T-helper 17 cell (primary cell): ENCODE data around the gene CASP4. TPM values are rescaled to one million over a fixed set of nuclear protein-coding genes. Genes with fewer than 3 reads are reported as not detected.
"Not testable (repeated sequence)": the region's sequence is repeated elsewhere in the genome, so short reads cannot be mapped to it uniquely, and the experiment has no call there.

Experiments used
- ATAC-seq: fragments of 150-1000 bp; cut with Tn5 transposase; 2 replicates; pipeline ENCODE4 v1.10.0; 2021; ENCODE audit warnings: mild to moderate bottlenecking, moderate library complexity
- DNase-seq, 3 donors: peaks; one replicate each; pipeline versions ENCODE4 v3.0.0 to v3.0.0-alpha.2; 2020 to 2021
- H3K9me3 ChIP-seq: one replicate; pipeline ENCODE4 v1.7.0; 2013; ENCODE audit warnings: low read length, mild to moderate bottlenecking; ENCODE audit not compliant: control insufficient read depth, poor library complexity, severe bottlenecking
- H3K27ac Mint-ChIP-seq: one replicate; pipeline ENCODE4 v1.8.0; 2022; ENCODE audit warnings: mild to moderate bottlenecking, moderate library complexity, mixed read lengths
- H3K27me3 Mint-ChIP-seq: one replicate; pipeline ENCODE4 v1.8.0; 2022; ENCODE audit warnings: mixed read lengths
- H3K36me3 Mint-ChIP-seq: one replicate; pipeline ENCODE4 v1.8.0; 2022; ENCODE audit warnings: low read depth, mixed read lengths
- H3K4me1 Mint-ChIP-seq: one replicate; pipeline ENCODE4 v1.8.0; 2022; ENCODE audit warnings: mild to moderate bottlenecking, mixed read lengths
- H3K4me3 Mint-ChIP-seq: one replicate; pipeline ENCODE4 v1.8.0; 2022; ENCODE audit warnings: mild to moderate bottlenecking, moderate library complexity, mixed read lengths
- total RNA-seq, 4 donors: library from RNA in 2 of 4; stranded (reverse) in 2 of 4; gene quantifications; one replicate each; pipeline ENCODE4 v1.2.3 and lab custom pipeline; 2022 to 2026

The CASP4 gene
- total RNA-seq, 2 donors from 2014 or later: 97.2 to 102 TPM

DNA sequence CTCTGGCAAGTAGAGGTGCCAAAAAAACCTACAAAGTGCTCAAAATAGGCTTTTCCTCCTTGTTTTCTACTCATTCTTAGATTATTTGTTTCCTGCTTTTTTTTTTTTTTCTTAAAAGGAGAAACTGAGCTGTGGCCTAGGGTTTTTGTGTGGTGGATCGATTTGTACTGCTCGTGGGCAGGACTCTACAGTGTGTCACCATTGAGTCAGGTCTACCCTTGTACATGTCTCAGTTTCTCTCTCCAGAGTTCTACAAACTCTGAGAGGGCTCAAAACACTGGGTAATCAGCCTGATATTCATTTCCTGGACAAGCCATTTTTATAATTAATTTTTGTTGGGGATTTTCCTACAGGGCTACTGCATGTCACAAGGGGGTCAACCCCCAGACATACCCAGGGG is 5.2 kb upstream of the CASP4 start:
- ATAC-seq: no peak
- no peaks in the 10 kb centered on the region for H3K27me3 Mint-ChIP-seq
- no peak overlapping the region for H3K27ac Mint-ChIP-seq
- DNase-seq: no peak
- no peaks in the 10 kb centered on the region for H3K9me3 ChIP-seq
- peaks cover 2% of the 10 kb centered on the region for H3K4me1 Mint-ChIP-seq
- no peak overlapping the region for H3K4me3 Mint-ChIP-seq
- no peaks in the 10 kb centered on the region for H3K36me3 Mint-ChIP-seq

DNA sequence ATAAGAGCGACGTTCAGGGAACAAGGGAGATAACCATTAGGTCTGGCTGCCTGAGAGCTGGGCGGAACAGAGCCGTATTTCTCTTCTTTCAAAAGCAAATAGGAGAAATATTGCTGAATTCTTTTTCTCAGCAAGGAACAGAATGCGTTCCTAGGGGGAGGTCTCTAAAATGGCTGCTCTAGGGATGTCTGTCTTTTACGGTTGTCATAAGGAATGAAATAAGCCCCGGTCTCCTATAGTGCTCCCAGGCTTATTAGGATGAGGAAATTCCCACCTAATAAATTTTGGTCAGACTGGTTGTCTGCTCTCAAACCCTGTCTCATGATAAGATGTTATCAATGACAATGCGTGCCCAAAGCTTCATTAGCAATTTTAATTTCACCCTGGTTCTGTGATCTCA is 4.5 kb upstream of the CASP4 start:
- H3K9me3 ChIP-seq, H3K36me3 Mint-ChIP-seq, DNase-seq, ATAC-seq, H3K4me1 Mint-ChIP-seq, H3K27me3 Mint-ChIP-seq, H3K27ac Mint-ChIP-seq, H3K4me3 Mint-ChIP-seq: not testable (repeated sequence)

GRCh38 chr11:104970756-104971155 is 2.4 kb upstream of the CASP4 start:
- no peak overlapping the region for H3K27ac Mint-ChIP-seq

DNA sequence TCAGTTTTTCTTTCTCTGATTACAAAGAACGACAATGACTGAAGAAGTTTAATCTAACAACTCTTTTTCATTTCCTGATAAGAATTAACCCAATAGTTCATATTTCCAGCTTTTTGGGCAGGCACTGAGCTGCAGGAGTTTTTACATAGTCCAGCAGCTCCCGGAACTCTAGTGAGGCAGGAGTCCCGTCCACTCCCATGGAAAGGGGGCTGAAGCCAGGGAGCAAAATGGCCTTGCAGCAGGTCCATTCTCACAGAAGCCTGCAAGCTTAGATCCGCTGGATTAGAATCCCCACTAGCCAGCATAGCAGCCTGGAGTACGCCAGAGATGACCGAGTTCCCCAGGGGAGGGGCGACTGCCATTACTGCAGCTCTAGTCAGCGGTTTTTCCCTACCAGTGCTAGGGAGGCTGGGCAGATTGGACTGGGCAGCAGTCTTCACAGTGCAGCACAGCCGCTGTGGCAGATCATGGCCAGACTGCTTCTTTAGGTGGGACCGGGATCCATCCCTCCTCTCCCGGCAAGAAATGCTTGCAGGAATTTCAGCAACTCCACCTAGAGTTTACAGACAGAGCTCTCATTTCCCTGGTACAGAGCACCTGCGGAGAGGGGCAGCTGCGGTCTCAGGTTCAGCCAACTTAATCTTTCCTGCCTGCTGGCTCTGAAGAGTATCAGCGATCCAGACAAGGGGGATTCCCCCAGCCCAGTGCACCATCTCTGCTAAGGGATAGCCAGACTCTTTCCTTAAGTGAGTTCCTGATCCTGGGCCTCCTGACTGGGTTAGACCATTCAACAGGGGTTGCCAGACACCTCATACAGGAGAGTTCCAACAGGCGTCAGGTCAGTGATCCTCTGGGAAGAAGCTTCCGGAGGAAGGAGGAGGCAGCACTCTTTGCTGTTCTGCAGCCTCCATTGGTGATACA is 742 bp upstream of the CASP4 start:
- Mint-ChIP-seq H3K36me3 (peaks cover 3% of the 10 kb centered on the region), H3K4me3 (peak overlapping the region; percentile 95), H3K4me1 (peaks cover 28% of the 10 kb centered on the region), H3K27me3 (no peaks in the 10 kb centered on the region), H3K27ac (peak overlapping the region; percentile 98)
- H3K9me3 ChIP-seq: no peaks in the 10 kb centered on the region
- no peak for ATAC-seq
- DNase-seq: no peak

More at GRCh38 chr11:104970756-104971155, 2.4 kb upstream of the CASP4 start:
- H3K27me3 Mint-ChIP-seq: no peaks in the 10 kb centered on the region
- H3K36me3 Mint-ChIP-seq: peaks cover 3% of the 10 kb centered on the region
- peaks cover 20% of the 10 kb centered on the region for H3K4me1 Mint-ChIP-seq
- H3K4me3 Mint-ChIP-seq: no peak overlapping the region
- DNase-seq (no peak), ATAC-seq (no peak)
- H3K9me3 ChIP-seq: no peaks in the 10 kb centered on the region

GRCh38 chr11:104967534-104968354 is 630 bp downstream of the CASP4 start:
- H3K27me3 Mint-ChIP-seq: no peaks in the 10 kb centered on the region
- DNase-seq (no peak), ATAC-seq (peak; percentile 60)
- peaks cover 34% of the 10 kb centered on the region for H3K4me1 Mint-ChIP-seq
- peak overlapping the region; percentile 98 for H3K27ac Mint-ChIP-seq
- H3K9me3 ChIP-seq: no peaks in the 10 kb centered on the region
- peak overlapping the region; percentile 95 for H3K4me3 Mint-ChIP-seq
- H3K36me3 Mint-ChIP-seq: peaks cover 3% of the 10 kb centered on the region

GRCh38 chr11:104965735-104966134 is 2.6 kb downstream of the CASP4 start:
- Mint-ChIP-seq H3K4me3 (peak overlapping the region; percentile 90), H3K27ac (no peak overlapping the region), H3K27me3 (no peaks in the 10 kb centered on the region), H3K36me3 (peaks cover 7% of the 10 kb centered on the region), H3K4me1 (peaks cover 42% of the 10 kb centered on the region)
- H3K9me3 ChIP-seq: no peaks in the 10 kb centered on the region
- ATAC-seq: no peak
- no peak for DNase-seq

DNA sequence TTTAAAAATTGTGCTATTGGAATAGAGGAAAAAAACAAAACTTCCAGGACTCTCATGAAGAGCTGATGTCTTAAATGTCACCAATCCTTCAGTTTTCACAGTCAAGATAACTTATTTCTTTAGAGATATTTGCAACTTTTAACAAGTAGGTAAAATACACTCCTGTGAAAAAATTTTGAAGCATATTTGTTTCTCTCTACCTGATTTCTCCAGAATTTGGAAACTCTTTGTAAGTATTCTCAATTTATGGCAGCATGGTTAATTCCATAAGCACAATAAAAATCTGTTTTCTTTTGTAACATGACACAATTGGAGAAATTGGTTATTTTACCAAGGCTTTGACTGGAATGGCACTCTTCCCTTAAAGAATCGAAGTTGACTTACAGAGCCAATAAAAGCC is 4.1 kb downstream of the CASP4 start:
- no peak for DNase-seq
- Mint-ChIP-seq H3K4me3 (no peak overlapping the region), H3K36me3 (peaks cover 7% of the 10 kb centered on the region), H3K27me3 (no peaks in the 10 kb centered on the region), H3K27ac (no peak overlapping the region), H3K4me1 (peaks cover 50% of the 10 kb centered on the region)
- no peaks in the 10 kb centered on the region for H3K9me3 ChIP-seq
- no peak for ATAC-seq

DNA sequence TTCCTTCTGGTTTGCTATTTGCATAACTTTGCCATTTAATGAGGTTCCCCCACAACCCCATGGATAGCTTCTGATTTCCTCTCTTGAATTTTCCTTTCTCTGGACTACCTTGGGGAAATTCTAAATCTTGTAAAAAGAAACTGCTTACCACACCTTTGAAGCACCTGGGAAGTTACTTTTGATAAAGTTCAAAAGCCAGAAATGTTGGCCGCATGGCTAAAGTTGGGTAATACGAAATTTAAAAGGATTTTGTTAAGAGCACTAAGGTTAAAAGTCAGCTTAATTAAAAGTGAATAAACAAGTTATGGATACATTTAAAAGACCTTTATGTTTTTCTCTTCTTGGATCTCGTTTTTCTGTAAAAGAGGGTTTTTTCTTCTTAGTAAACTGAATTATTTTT is 5.5 kb downstream of the CASP4 start:
- no peak for ATAC-seq
- Mint-ChIP-seq H3K4me3 (no peak overlapping the region), H3K27ac (no peak overlapping the region), H3K4me1 (peaks cover 55% of the 10 kb centered on the region), H3K36me3 (peaks cover 4% of the 10 kb centered on the region), H3K27me3 (no peaks in the 10 kb centered on the region)
- H3K9me3 ChIP-seq: no peaks in the 10 kb centered on the region
- no peak for DNase-seq

GRCh38 chr11:104957280-104957679 is 11.1 kb downstream of the CASP4 start:
- peaks cover 9% of the 10 kb centered on the region for H3K36me3 Mint-ChIP-seq
- no peak for DNase-seq
- H3K27me3 Mint-ChIP-seq: no peaks in the 10 kb centered on the region
- no peak overlapping the region for H3K4me3 Mint-ChIP-seq
- no peak for ATAC-seq
- H3K27ac Mint-ChIP-seq: peak overlapping the region; percentile 37
- H3K4me1 Mint-ChIP-seq: peaks cover 50% of the 10 kb centered on the region
- H3K9me3 ChIP-seq: no peaks in the 10 kb centered on the region

DNA sequence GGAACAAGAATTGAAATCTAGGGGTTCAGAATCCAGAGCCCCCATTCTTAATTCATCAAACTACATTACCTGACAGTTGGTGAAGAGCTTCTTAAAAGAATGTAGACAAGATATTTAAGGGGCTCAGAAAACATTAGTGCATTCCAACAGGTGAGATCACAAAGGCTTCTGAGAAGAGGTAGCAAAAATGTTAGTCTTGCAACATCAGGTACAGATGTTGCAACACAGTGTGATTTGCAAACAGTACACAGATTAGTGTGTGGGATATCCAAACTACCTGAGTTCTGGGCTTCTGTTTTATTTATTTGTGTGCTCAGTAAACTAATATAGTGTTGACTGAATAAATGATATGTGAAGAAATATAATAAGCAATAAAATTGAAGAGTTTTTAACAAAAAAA is 11.8 kb downstream of the CASP4 start:
- peaks cover 7% of the 10 kb centered on the region for H3K36me3 Mint-ChIP-seq
- H3K27me3 Mint-ChIP-seq: no peaks in the 10 kb centered on the region
- no peak overlapping the region for H3K27ac Mint-ChIP-seq
- H3K9me3 ChIP-seq: no peaks in the 10 kb centered on the region
- DNase-seq (no peak), ATAC-seq (no peak)
- peaks cover 49% of the 10 kb centered on the region for H3K4me1 Mint-ChIP-seq
- no peak overlapping the region for H3K4me3 Mint-ChIP-seq

- no peaks in the 10 kb centered on the region for H3K9me3 ChIP-seq
- no peak for DNase-seq
- Mint-ChIP-seq H3K27ac (no peak overlapping the region), H3K4me1 (peaks cover 15% of the 10 kb centered on the region), H3K4me3 (no peak overlapping the region), H3K36me3 (peaks cover 30% of the 10 kb centered on the region), H3K27me3 (no peaks in the 10 kb centered on the region)
- peak; percentile 86 for ATAC-seq
Observed at GRCh38 chr11:104946907-104947306, 21.5 kb downstream of the CASP4 start.

- H3K9me3 ChIP-seq: no peaks in the 10 kb centered on the region
- DNase-seq: no peak
- Mint-ChIP-seq H3K27ac (no peak overlapping the region), H3K4me3 (no peak overlapping the region), H3K27me3 (no peaks in the 10 kb centered on the region), H3K4me1 (peaks cover 13% of the 10 kb centered on the region), H3K36me3 (peaks cover 21% of the 10 kb centered on the region)
- ATAC-seq: no peak
Observed at GRCh38 chr11:104944076-104944475, 24.3 kb downstream of the CASP4 start.

DNA sequence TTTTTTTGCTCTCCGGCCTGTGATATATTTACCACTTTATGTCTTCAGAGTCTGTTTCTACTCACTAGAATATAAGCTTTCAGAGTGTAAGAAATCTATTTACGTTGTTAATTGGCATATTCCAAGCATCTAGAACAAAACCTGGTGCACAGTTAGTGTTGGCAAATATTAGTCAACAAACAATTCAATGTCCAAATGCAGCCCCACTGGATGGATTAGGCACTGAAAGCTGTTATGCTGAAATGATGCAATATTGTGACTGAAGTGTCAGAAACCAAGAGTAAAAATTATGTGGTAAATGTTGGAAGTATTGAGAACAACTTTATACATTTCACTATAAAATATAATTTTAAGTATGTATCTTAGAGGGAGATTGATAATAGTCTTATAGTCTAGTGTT is 24.8 kb downstream of the CASP4 start:
- H3K27ac Mint-ChIP-seq: peak overlapping the region; percentile 6
- peaks cover 13% of the 10 kb centered on the region for H3K4me1 Mint-ChIP-seq
- no peaks in the 10 kb centered on the region for H3K9me3 ChIP-seq
- no peak overlapping the region for H3K4me3 Mint-ChIP-seq
- ATAC-seq (no peak), DNase-seq (no peak)
- H3K36me3 Mint-ChIP-seq: peaks cover 21% of the 10 kb centered on the region
- no peaks in the 10 kb centered on the region for H3K27me3 Mint-ChIP-seq
